Endometrium (tissue), 2 donors: Measurements from ENCODE around the gene LACTBL1.
"Not testable (repeated sequence)": the region's sequence is repeated elsewhere in the genome, so short reads cannot be mapped to it uniquely, and the experiment has no call there.

Experiments
- FAIRE-seq: peaks from 2 replicates; lab custom pipeline; 2012; peaks lifted over from hg19 to GRCh38; lab: Jason Lieb, UNC
- donor health status: control.
- donor health status: control.

Gene LACTBL1

DNA sequence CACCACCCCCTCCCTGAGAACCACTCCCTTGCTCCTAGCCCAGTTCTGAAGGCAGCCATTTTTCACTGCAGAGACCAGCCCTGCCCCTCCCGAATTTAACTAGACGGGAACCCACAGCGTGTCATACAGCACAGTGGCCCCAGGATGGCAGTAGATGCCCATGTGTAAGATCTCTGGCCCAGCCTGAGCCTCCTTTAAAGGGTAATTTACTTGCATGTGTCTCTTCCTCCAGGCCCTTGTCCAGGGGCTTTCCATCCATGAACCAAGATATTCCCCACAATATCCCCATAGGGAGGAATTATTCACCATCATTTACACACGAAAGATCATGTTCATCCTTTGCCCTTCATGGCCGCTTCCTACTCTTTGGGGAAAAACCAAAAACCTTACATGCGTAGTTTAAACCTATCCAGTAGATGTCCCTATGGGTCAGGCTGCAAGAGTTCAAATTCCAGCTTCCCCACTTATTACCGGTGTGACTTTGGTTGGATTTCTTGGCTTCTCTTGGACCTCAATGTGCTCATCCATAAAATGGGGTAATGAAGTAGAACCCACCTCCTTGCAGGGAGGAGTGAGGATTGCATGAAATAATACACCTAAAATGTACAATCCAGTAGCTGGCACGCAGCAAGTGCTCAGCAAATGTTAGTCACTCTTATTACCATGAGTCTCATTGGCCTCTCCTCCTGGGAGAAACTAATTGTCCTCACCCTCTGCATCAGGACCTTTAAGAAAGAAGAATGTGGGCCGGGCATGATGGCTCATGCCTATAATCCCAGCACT lies 4.0 kb upstream of the LACTBL1 start:
- no peak for FAIRE-seq

DNA sequence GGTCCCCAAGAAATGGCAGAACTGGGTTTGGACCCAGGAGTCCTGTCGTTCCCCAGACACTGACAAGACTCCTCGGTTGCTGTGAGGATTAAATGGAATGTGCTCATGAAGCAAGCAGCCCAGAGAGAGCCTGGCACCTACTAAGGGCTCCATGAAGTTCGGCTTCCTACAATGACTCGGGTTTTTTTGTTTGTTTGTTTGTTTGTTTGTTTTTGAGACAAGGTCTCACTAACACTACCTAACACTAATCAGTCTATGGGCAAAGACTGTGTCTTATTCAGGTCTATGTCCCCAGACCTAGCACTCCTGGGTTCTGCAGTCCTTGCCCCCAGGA lies 3.4 kb upstream of the LACTBL1 start:
- no peak for FAIRE-seq

DNA sequence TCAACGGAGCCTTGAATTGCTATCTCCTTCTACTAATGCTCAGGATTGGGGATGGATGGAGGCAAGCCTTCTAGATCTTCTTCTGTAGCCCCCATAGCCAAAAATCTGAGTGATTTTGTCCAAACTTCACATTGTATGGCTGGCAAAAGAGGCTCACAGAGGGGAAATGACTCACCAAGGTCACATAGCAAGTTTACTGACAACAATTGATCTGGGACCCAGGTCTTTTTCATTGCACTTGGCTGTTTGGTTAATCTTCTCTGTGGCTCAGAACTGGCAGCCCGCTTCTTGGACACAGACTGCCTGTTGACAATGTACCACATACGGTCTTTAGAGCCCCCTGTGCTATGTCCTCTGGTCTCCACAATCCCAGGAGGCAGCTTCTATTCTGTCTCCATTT lies 3.0 kb upstream of the LACTBL1 start:
- FAIRE-seq: no peak

DNA sequence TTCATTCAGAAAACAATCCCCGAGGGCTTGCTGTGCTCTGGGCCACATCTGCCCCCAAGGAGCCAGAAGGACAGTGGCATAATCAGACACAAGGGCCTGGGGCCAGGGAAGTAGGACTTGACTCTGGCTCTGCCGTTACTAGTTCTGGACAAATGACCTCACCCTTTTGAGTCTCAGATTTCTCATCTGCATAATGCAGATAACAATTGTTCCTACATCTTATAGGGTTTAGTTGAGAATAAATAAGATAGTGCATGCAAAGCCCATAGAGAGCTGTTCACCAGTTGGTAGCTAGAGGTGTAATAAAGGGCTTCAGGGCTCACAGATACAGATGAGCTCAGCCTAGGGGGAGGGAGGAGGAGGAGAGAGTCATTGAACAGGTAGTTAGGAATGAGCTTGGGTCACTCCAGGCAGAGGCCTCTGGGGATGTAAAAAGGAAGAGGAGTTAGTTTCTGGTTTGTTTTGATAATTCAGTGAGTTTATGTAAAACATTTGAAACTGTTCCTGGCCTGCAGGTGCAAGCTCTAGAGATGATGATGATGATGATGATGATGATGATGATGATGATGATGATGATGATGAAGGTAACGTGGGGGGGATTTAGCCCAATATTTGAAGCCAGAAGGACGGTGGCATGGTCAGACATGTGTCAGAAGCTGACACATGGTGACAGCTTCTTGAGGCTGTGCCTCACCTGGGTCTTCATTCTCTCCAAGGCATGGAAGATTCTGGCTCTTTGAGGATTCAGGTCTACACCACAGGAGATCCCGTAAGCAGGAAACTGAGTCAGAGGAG lies 858 bp downstream of the LACTBL1 start:
- FAIRE-seq: no peak

DNA sequence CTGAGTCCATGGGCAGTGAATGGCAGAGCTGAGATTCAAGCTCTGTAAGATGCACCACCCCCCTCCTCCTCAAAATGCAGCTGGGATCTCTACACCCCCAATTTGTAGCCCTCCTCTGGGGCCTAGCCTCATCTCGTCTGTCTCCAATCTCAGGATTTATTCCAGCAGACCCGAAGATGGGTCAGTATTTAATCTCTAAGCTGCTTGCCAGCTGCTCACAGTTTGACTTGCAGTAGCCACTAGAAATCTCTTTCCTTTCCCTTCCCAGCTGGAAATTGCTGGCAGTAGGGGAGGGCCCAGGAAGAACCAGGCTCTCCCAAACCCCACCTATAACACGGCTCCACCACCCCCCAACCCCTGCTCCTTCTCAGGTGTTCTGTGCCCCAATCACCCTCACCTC lies 1.5 kb downstream of the LACTBL1 start:
- no peak for FAIRE-seq

DNA sequence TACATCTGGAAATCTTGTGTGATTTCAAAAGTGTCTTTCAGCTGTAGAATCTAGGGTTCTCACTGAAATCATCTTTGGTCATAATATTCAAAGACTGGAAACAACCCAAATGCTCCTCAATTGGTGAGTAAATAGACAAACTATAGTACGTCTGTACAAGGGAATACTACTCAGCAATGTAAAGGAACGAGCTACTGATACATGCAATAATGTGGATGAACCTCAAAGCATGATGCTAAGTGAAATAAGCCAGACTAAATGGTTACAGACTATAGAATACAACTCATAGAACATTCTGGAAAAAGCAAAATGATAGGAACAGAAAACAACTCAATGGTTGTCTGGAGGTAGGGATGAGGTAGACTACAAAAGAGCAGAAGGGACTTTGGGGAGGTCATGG lies 2.6 kb downstream of the LACTBL1 start:
- no peak for FAIRE-seq

DNA sequence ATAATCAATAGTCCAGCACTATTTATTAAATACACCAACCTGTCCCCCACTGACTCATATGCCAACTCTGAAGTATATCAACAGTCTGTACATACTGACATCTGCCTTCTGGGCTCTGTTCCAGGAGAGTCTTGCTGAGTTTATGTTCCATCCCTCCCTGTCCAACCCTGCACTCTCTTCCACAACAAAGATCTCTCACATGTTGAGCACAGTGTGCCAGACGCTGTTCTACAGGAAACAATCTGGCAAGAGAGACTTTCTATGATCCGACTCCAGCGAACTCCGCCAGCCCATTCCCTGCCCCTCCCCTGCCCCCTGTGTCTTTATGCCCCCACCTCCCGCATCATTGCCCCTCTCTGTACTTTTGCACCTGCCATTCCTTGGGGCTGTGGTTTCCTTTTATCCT lies 3.4 kb downstream of the LACTBL1 start:
- no peak for FAIRE-seq

DNA sequence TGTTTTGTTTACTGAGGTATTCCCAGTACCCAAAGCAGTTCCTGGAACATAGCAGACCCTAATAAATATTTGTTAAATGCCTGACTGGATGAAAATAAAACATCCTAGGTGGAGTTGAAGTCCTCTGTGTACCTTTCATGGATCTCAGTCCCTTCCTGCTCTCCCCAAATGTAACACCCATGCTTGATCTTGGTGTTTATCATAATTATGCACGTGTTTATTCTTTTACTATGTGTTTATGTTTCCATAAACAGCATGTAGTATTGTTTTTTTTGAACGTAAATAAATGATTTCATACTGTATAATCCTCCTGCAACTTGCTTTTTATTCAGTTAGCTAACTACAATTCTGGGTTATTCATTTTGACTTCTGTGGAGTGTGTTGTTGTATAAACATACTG lies 4.8 kb downstream of the LACTBL1 start:
- FAIRE-seq: no peak

DNA sequence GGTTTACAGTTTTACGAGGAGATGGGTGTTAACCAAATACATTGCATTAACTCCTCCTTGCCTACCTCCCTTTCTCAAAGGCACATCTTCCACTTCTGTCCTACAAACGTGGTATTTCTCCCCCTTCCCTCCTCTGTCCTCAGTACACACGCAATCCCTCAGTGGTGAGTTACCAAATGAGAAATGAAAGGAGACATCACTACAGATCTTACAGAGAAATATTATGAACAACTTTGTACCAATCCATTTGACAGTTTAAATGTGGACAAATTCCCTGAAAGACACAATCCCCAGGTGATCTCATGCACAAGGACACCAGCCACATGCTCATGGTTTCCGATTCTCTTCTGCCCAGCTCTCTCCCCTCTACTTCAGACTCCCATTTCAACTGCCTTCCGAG lies 6.4 kb downstream of the LACTBL1 start:
- no peak for FAIRE-seq

DNA sequence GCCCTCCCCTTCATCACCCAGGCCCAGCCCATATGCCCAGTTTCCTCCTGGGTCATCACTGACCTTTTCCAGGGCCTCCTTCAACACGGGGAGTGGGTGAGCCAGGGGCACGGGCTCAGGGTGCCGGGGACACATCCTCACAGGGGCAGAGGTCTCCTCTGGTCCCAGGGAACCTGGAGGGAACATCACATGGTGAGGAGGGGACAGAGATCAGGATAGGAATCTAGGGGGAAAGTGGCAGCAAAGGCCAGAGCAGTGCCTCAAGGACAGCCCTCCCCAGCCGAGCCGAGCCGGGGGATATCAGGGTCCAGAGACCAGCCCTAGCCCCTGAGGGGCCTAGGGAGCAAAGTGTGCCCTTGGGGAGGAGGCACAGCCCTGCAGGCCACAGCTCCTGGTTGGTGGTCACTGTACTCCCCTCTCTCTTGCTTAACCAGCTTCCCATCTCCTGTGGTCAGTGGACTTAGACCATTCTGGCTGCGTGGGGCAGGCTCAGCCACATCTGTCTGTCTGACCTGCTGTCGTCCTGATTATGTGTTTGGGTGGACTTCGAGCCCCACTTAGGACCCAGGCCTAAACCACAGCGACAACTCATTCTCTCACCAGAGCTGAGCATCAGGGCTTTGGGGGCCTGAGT lies 9.5 kb downstream of the LACTBL1 start:
- FAIRE-seq: no peak

DNA sequence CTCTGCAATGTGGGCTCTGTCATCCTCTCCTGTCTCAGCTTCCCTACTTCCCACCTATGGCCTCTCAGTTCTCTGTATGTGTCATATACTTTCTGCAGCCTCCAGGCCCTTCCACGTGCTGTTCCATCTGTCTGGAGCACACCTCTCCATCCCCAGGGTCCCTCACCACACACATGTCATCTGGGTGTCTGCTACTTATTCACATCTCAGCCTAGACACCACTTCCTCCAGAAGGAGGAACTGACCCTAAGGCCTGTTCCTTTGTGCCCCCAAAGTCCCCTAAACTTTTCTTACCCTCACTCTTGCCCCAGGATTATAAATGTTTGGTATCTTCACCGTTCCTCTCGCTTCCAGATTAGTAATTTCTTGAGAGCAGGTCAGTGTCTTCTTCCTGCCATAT lies 10.1 kb downstream of the LACTBL1 start:
- no peak for FAIRE-seq

DNA sequence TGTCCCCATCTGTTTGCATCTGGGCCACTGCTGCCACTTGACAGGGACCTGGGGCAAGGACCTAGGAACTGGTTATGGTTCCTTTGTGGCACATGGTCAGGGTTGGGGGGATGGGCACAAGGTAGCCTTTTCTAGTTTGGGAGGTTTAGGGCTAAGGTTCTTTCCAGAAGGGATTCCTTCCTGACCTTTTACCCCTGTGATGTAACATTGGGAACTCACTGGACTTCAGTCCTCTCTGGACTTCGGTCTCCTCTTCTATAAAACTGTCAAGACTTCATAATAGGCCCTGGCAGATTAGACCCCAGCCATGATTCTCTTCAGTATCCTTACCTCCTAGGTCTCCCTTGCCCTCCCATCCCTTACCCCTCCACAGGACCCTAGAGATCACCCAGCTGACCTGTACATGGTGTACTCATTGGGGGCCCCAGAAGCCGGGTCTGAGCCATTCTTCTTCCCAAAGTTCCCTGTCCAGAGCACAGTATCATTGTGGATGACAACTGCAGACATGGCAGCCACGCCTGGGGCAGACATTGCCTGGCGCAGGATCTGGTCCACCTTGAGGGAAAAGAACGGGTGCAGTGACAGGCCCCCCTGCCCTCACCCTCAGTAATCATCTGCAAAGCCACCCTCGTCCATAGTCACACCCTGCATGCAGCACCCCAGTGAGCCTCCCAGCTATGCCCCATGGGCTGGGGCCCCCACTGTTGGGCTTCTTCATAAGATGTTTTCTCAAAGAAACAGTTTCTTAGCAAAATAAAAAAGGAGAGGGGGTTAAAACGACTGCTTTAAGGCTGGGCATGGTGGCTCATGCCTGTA lies 12.9 kb downstream of the LACTBL1 start:
- no peak for FAIRE-seq

DNA sequence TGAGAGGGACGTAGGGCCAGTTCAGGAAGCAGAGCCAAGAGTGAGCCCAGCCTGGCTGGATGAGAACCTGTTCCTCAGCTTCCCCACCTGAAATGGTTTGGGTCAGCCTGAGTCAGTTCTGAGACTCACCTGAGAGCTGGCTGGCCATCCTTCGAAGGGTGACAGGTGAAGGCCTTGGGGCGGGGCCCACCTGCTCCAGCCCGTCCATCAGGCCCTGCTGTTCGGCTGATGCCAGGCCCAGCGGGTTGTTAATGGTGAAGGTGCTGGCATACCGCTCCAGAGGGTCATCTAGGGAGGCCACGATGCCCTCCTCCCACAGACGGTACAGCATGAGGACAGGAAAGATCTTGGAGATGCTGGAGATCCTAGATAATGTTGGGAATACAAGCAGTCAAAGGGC lies 14.1 kb downstream of the LACTBL1 start:
- FAIRE-seq: no peak

DNA sequence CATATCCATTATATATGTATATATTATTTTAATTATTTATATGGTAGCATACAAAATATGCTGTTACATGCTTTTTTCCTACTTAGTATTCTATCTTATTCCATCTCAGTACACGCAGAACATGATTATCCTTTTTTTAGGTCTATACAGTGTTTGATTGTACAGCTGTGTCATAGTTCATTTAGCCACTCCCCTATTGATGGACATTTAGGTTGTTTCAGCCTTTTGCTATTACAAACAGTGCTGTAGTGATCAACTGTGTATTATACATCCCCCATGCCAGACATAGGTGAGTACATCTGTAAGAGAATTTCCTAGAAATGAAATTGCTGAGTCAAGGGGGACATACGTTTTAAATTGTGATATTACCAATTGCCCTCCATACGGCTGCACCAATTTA lies 15.6 kb downstream of the LACTBL1 start:
- no peak for FAIRE-seq

DNA sequence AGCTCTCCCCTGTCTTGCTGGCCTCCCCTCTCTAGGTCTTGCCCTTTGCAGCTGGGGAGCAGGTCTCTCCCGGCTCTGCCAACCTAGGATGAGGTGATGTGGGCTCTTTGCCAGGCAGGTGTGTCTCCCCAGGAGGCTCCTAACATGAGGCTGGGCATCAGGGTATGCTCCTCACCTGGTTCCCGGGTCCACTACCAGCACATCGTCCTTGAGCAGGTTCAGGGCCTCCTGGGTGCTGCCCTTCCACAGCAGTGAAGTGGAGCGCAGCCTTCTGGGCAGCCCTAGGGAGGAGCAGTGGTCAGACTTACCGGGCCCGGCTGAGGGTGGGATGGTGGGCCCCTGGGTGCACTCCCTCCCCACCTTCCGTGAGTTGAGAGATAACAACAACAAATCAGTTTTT lies 17.5 kb downstream of the LACTBL1 start:
- FAIRE-seq: no peak

DNA sequence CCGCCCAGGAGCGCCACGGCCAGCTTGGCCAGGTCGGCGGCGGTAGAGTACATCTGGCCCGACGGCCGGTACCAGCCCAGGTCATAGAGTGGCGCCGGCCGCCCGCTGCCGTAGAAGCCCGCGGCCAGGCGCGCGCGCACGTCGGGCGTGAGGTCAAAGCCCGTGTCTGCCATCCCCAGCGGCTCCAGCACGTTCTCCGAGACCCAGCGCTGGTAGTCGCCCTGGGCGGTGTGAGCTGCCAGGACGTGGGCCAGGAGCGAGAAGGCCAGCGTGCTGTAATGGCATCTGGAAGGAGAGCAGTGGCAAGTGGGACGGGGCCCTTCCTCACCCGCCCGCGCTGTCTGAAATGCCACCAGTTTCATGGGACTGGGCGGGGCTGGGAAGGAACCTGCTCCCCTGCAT lies 18.9 kb downstream of the LACTBL1 start:
- FAIRE-seq: no peak

DNA sequence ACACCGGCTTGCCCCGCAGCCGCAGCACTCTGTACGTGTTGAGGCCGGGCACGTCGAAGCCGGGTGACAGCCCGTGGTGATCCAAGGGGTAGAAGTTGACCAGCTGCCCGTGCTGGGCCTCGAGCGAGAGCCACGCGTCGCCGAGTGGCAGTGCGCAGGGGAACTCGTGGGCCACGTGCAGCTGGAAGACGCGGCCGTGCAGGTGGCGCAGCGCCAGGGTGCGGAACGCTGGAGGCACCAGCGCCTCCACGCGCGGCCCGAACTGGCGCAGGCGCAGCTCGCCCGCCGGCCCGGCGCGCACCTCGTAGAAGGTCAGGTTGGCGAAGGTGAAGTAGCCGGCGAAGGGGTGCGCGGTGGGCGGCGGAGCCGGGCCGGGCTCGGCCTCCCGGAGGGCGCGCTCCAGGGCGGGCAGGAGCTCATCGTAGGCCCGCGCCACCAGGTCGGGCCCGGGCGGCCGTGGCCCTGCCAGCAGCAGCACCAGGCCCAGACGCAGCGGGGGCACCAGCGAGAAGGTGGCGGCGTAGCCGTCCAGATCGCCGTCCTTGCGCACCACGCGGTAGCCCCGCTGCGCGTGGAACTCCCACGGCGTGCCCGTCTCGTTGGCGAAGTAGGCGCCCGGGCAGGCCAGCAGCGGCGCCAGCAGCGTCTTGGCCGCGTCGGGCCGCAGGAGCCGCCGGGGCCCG lies 19.5 kb downstream of the LACTBL1 start:
- FAIRE-seq: no peak

DNA sequence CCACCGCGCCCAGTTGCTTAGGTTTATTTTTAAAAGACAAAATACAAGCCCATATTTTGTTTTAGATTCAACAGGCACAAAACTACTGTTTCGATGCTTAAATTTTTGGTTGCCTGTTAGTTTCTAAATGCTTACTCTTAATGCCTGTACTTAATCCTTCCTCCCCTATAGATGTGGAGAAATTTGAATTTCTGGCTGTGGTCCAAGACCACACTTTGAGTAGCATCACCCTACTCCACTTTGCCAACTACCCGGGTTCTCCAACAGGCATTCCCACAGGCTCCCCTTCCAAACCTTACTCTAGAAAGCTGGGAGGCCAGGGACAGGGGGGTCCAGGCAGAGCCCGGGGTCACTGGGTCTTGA lies 20.0 kb downstream of the LACTBL1 start:
- no peak for FAIRE-seq

DNA sequence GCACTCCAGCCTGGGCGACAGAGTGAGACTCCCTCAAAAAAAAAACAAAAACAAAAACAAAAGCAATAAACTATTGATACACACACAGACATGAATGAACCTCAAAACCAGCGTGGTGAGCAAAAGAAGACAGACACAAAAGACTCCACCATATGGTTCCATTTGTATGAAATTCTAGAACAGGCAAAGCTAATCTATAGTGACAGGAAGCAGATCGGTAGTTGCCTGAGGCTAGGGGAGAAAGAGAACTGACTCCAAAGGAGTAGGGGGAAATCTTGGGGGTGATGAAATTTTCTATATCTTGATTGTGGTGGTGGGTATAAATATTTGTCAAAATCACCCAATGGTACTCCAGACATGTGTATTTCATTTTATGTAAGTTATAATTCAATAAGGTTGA lies 20.9 kb downstream of the LACTBL1 start:
- FAIRE-seq: no peak

DNA sequence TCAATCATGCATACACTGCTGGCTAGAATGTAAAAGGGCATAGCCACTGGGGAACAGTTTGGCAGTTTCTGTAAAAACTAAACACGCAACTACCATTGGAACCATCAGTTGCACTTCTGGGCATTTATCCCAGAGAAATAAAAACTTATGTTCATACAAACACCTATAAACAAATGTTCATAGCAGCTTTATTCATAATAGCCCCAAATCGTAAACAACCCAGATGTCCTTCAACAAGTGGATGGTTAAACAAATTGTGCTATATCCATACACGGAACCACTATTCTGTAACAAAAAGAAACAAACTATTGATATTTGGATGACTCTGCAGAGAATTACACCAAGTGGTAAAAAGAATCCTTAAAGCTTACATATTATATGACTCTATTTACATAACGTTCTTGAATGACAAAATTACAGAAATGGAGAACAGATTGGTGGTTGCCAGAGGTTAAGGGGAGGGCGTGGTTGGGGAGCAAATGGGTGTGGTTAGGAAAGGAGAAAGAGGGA lies 22.8 kb downstream of the LACTBL1 start:
- peak; percentile 15 for FAIRE-seq

DNA sequence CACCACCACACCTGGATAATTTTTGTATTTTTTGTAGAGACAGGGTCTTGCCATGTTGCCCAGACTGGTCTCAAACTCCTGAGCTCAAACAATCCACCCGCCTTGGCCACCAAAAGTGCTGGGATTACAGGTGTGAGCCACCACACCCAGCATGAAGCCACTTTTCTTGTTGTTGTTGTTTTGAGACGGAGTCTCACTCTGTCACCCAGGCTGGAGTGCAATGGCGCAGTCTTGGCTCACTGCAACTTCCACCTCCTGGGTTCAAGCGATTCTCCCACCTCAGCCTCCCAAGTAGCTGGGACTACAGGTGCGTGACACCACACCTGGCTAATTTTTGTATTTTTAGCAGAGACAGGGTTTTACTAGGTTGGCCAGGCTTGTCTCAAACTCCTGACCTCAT lies 27.5 kb downstream of the LACTBL1 start:
- not testable (repeated sequence) for FAIRE-seq
